HG03064 (cell line): Measurements from ENCODE around the gene GPR55.

Experiments used
- ATAC-seq: cut with Tn5 transposase; IDR thresholded peaks from one replicate; pipeline ENCODE4 v1.9.1; 2021; ENCODE audit warnings: low read depth; ENCODE audit not compliant: unreplicated experiment

GPR55 gene

GRCh38 chr2:230921806-230922595 is 3.0 kb downstream of the GPR55 start:
- ATAC-seq = no peak

- no peak for ATAC-seq
These were observed 4.9 kb downstream of the GPR55 start for GRCh38 chr2:230920167-230920566.

- ATAC-seq = no peak
These were observed 5.4 kb downstream of the GPR55 start for GRCh38 chr2:230919681-230920080.

GRCh38 chr2:230919240-230919639 is 5.8 kb downstream of the GPR55 start:
- ATAC-seq = no peak

- ATAC-seq = no peak
These were observed 8.8 kb downstream of the GPR55 start for GRCh38 chr2:230916218-230916617.

- no peak for ATAC-seq
These were observed 9.7 kb downstream of the GPR55 start for GRCh38 chr2:230915319-230915718.

GRCh38 chr2:230914886-230915285 is 10.2 kb downstream of the GPR55 start:
- no peak for ATAC-seq

- ATAC-seq = no peak
These were observed 11.5 kb downstream of the GPR55 start for GRCh38 chr2:230913406-230914143.

- no peak for ATAC-seq
These were observed 12.3 kb downstream of the GPR55 start for GRCh38 chr2:230912724-230913123.

GRCh38 chr2:230912046-230912445 is 13.0 kb downstream of the GPR55 start:
- ATAC-seq = no peak

- no peak for ATAC-seq
These were observed 14.4 kb downstream of the GPR55 start for GRCh38 chr2:230910546-230911177.

GRCh38 chr2:230909841-230910545 is 15.0 kb downstream of the GPR55 start:
- ATAC-seq = no peak

GRCh38 chr2:230908595-230909191 is 16.3 kb downstream of the GPR55 start:
- ATAC-seq = no peak

- no peak for ATAC-seq
These were observed 16.9 kb downstream of the GPR55 start for GRCh38 chr2:230908092-230908594.

- no peak for ATAC-seq
These were observed 17.5 kb downstream of the GPR55 start for GRCh38 chr2:230907361-230908091.

GRCh38 chr2:230906471-230907230 is 18.4 kb downstream of the GPR55 start:
- no peak for ATAC-seq

- ATAC-seq = no peak
These were observed 19.3 kb downstream of the GPR55 start for GRCh38 chr2:230905448-230906421.
